RWPE1 (cell line): ENCODE results near the gene CRABP1.

Source experiments
- CTCF ChIA-PET: fragments of 350-600 bp; sonication (Branson Sonifier 250); formaldehyde crosslinking; extraction: SDS; loops from one replicate; lab custom pipeline; 2021; lab: Yijun Ruan, JAX
- POLR2A ChIA-PET: fragments of 400-600 bp; formaldehyde crosslinking; extraction: SDS; loops from one replicate; lab custom pipeline; 2020; ENCODE audit warnings: antibody characterized with exemption; ENCODE audit not compliant: low non-redundant PET; lab: Yijun Ruan, JAX
- DNase-seq: peaks from one replicate; pipeline ENCODE4 v3.0.0; 2012; ENCODE audit warnings: low spot score
- H3K27ac ChIP-seq: fragments of 450-650 bp; 2 replicates; pipeline ENCODE4 v1.5.1; 2017
- TF ChIP-seq, protein P1 (sequence below): fragments of 450-650 bp; conservative IDR thresholded peaks from 2 replicates; pipeline ENCODE4 v1.5.1; 2017; ENCODE audit warnings: low read depth, mild to moderate bottlenecking

Gene CRABP1

GRCh38 chr15:78327466-78327865 lies 12.7 kb upstream of the CRABP1 start:
- DNase-seq, result no peak
- no peak overlapping the region for H3K27ac ChIP-seq
- ChIA-PET CTCF (interaction anchor here (1.0 kb wide), 1 partner anchor 95 kb away, joined by 3 read pairs; no protein-coding TSS in a partner anchor), POLR2A (interaction anchor here (0.6 kb wide), 1 partner anchor 52 kb away, joined by 3 read pairs; no protein-coding TSS in a partner anchor)
- TF ChIP-seq, protein P1, sequence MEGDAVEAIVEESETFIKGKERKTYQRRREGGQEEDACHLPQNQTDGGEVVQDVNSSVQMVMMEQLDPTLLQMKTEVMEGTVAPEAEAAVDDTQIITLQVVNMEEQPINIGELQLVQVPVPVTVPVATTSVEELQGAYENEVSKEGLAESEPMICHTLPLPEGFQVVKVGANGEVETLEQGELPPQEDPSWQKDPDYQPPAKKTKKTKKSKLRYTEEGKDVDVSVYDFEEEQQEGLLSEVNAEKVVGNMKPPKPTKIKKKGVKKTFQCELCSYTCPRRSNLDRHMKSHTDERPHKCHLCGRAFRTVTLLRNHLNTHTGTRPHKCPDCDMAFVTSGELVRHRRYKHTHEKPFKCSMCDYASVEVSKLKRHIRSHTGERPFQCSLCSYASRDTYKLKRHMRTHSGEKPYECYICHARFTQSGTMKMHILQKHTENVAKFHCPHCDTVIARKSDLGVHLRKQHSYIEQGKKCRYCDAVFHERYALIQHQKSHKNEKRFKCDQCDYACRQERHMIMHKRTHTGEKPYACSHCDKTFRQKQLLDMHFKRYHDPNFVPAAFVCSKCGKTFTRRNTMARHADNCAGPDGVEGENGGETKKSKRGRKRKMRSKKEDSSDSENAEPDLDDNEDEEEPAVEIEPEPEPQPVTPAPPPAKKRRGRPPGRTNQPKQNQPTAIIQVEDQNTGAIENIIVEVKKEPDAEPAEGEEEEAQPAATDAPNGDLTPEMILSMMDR, result no peak

GRCh38 chr15:78329625-78330024 lies 10.5 kb upstream of the CRABP1 start:
- no peak overlapping the region for H3K27ac ChIP-seq
- ChIA-PET POLR2A (no interaction called here), CTCF (no interaction called here)
- DNase-seq, result no peak
- TF ChIP-seq, protein P1, result no peak

GRCh38 chr15:78334845-78335244 lies 5.3 kb upstream of the CRABP1 start:
- ChIA-PET POLR2A (no interaction called here), CTCF (no interaction called here)
- TF ChIP-seq, protein P1, result no peak
- no peak for DNase-seq
- H3K27ac ChIP-seq, result no peak overlapping the region

DNA sequence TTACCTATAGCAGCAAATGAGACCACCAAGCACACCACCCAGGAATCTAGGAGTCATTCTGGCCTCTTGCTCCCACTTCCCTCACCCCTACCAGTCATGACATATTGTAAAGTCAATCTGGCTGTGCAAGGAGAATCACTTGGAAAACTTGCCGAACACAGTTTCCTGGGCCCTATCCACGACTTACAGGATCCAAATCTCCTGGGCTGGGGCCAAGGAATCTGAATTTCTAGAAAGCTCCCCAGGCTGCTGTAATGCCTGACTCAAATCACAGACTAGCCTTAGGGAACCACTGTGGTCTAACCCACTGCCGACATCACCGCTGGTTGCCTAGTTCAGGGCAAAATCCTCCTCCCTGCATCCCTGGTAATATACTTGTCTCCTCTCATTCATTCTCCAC lies 4.2 kb upstream of the CRABP1 start:
- TF ChIP-seq, protein P1, result no peak
- H3K27ac ChIP-seq, result no peak overlapping the region
- ChIA-PET CTCF (interaction anchor here (0.5 kb wide), 1 partner anchor 53 kb away, joined by 3 read pairs; no protein-coding TSS in a partner anchor), POLR2A (no interaction called here)
- DNase-seq, result no peak

DNA sequence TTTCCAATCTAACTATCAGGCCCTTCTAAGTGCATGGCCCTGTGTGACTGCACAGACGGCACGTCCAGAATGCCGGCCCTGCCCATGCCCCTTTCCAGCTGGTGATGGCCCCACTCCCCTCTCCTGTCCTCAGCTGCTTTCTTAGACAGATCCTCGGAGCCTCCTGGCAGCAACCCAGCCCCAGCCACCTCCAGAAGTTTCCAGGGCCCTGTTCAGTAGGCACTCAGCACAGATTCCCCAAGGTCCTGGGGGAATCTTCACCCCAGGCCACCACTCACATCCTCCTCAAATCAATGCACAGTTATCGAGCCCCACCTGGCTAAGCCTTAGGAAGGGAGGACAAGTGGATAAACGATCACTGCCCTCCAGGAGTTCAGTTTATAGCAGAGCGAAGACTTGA lies 1.4 kb upstream of the CRABP1 start:
- ChIA-PET POLR2A (no interaction called here), CTCF (no interaction called here)
- no peak overlapping the region for H3K27ac ChIP-seq
- TF ChIP-seq, protein P1, result no peak
- DNase-seq, result no peak

DNA sequence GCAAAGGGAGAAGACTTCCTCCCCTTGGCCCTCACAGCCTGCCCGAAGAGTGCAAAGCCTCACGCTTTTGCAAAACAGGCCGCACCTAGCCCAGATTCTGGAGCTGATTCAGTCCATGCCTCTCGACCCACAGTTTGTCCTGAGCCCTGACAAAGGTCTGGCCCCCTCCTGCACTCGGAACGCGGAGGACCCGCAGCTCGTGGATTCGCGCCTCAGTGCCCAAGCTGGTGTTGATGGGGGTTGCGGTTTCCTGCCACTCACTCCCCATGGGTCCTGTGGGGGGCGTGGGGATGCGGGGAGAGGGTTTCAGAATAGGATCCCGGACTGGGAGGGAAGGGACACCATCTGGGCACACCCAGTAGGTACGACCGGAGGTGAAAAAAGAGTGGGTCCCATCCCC lies 594 bp upstream of the CRABP1 start:
- no peak overlapping the region for H3K27ac ChIP-seq
- TF ChIP-seq, protein P1, result no peak
- DNase-seq, result no peak
- ChIA-PET CTCF (interaction anchor here (0.6 kb wide), 1 partner anchor 190 kb away, joined by 3 read pairs; no protein-coding TSS in a partner anchor), POLR2A (no interaction called here)
